A549 (cell line): ENCODE results near the gene CECR2. TPM values are rescaled to one million over a fixed set of nuclear protein-coding genes. Genes with fewer than 3 reads are reported as not detected.

ENCODE experiments used
- ATAC-seq, 2 experiments: fragments of 200-7000 bp in 1 of 2; fragments of >200 bp in 1 of 2; cut with Nextera tagmentation in 1 of 2; cut with Tn5 transposase in 1 of 2; 3 replicates each; pipeline versions ENCODE4 v1.8.0 to v1.9.1; 2018 to 2020; ENCODE audit warnings: mild to moderate bottlenecking in 1 of 2, moderate library complexity in 1 of 2
- CTCF ChIA-PET: fragments of 300-600 bp; sonication (Branson Sonifier 250); formaldehyde crosslinking; extraction: SDS; loops from one replicate; lab custom pipeline; 2021; ENCODE audit warnings: antibody characterized with exemption, inconsistent platforms; lab: Yijun Ruan, JAX
- POLR2A ChIA-PET: fragments of 350-600 bp; formaldehyde crosslinking; extraction: SDS; loops from one replicate; lab custom pipeline; 2021; ENCODE audit warnings: antibody characterized with exemption, inconsistent platforms; lab: Yijun Ruan, JAX
- DNase-seq, 2 experiments: peaks; one replicate each; pipeline versions ENCODE4 v3.0.0 to v3.0.0-alpha.2; 2011 to 2016; ENCODE audit warnings: low read depth in 1 of 2, low spot score in 1 of 2
- FAIRE-seq: peaks from 2 replicates; lab custom pipeline; 2011; peaks lifted over from hg19 to GRCh38; lab: Jason Lieb, UNC
- H3K27ac ChIP-seq, 2 experiments: fragments of >200 bp; sonication (Bioruptor Twin); formaldehyde crosslinking; 3 replicates each; pipeline ENCODE4 v1.5.1; 2016 to 2017
- H3K4me1 ChIP-seq: fragments of >200 bp; sonication (Bioruptor Twin); formaldehyde crosslinking; 3 replicates; pipeline ENCODE4 v1.6.1; 2016
- H3K4me2 ChIP-seq: fragments of >200 bp; sonication (Bioruptor Twin); formaldehyde crosslinking; 3 replicates; pipeline ENCODE4 v1.6.1; 2016
- H3K4me3 ChIP-seq: fragments of >200 bp; sonication (Bioruptor Twin); formaldehyde crosslinking; 3 replicates; pipeline ENCODE4 v1.5.1; 2016
- H3K9me3 ChIP-seq: fragments of >200 bp; sonication (Bioruptor Twin); formaldehyde crosslinking; 3 replicates; pipeline ENCODE4 v1.6.1; 2016
- ATOH8 ChIP-seq: fragments of 250-450 bp; sonication (Bioruptor Pico); IDR thresholded peaks from 2 replicates; pipeline ENCODE4 v1.5.0; 2020; ENCODE audit warnings: low read depth, mild to moderate bottlenecking, moderate library complexity
- CBX2 ChIP-seq: fragments of 200-600 bp; sonication (generic); IDR thresholded peaks from 2 replicates; pipeline ENCODE4 v1.6.1; 2016; ENCODE audit warnings: low read depth, mild to moderate bottlenecking, borderline replicate concordance
- CBX8 ChIP-seq: fragments of 200-600 bp; sonication (generic); IDR thresholded peaks from 2 replicates; pipeline ENCODE4 v1.6.1; 2016
- CHD2 ChIP-seq: fragments of 150-350 bp; IDR thresholded peaks from 2 replicates; pipeline ENCODE4 v1.6.1; 2014; ENCODE audit warnings: low read length; ENCODE audit not compliant: partially characterized antibody
- CHD4 ChIP-seq: fragments of 200-600 bp; sonication (generic); IDR thresholded peaks from 2 replicates; pipeline ENCODE4 v1.6.1; 2016; ENCODE audit warnings: antibody characterized with exemption, mild to moderate bottlenecking, borderline replicate concordance
- CTCF ChIP-seq: fragments of >200 bp; sonication (Bioruptor Twin); formaldehyde crosslinking; IDR thresholded peaks from 3 replicates; pipeline ENCODE4 v1.5.1; 2016
- E2F6 ChIP-seq: IDR thresholded peaks from 2 replicates; pipeline ENCODE4 v1.6.1; 2012; ENCODE audit warnings: low read depth, borderline replicate concordance
- ESRRA ChIP-seq: fragments of 150-350 bp; IDR thresholded peaks from 2 replicates; pipeline ENCODE4 v1.6.1; 2014; ENCODE audit warnings: mild to moderate bottlenecking, low read length, borderline replicate concordance
- HDAC2 ChIP-seq: fragments of 200-600 bp; sonication (generic); IDR thresholded peaks from 2 replicates; pipeline ENCODE4 v1.6.1; 2016
- HEYL ChIP-seq: fragments of 250-450 bp; sonication (Bioruptor Pico); IDR thresholded peaks from 2 replicates; pipeline ENCODE4 v1.8.0; 2021; ENCODE audit warnings: mild to moderate bottlenecking, moderate library complexity
- HOXB5 ChIP-seq: fragments of 250-450 bp; sonication (Bioruptor Pico); IDR thresholded peaks from 2 replicates; pipeline ENCODE4 v1.5.0; 2020; ENCODE audit warnings: mild to moderate bottlenecking, moderate library complexity
- KDM5A ChIP-seq: fragments of 200-600 bp; sonication (generic); IDR thresholded peaks from 2 replicates; pipeline ENCODE4 v1.6.1; 2016; ENCODE audit warnings: antibody characterized with exemption, mild to moderate bottlenecking
- MAZ ChIP-seq: fragments of 150-350 bp; IDR thresholded peaks from 2 replicates; pipeline ENCODE4 v1.6.1; 2014; ENCODE audit warnings: antibody characterized with exemption, low read depth, low read length, borderline replicate concordance
- MYC ChIP-seq: IDR thresholded peaks from 2 replicates; pipeline ENCODE4 v1.6.1; 2012; ENCODE audit warnings: mild to moderate bottlenecking, inconsistent platforms, low read length, improper control_type of control experiment, borderline replicate concordance
- NFE2L2 ChIP-seq: fragments of 150-350 bp; conservative IDR thresholded peaks from 2 replicates; pipeline ENCODE4 v1.6.1; 2014; ENCODE audit warnings: low read length
- NR3C1 ChIP-seq: fragments of >200 bp; sonication (Bioruptor Twin); formaldehyde crosslinking; IDR thresholded peaks from 3 replicates; pipeline ENCODE4 v1.6.1; 2017
- PBX3 ChIP-seq: IDR thresholded peaks from 2 replicates; pipeline ENCODE4 v1.6.1; 2012
- POLR2A ChIP-seq: IDR thresholded peaks from 2 replicates; pipeline ENCODE4 v1.6.1; 2012; ENCODE audit warnings: mild to moderate bottlenecking, low read length
- POLR2AphosphoS2 ChIP-seq: conservative IDR thresholded peaks from 2 replicates; pipeline ENCODE4 v1.6.1; 2012; ENCODE audit warnings: low read length, improper control_type of control experiment, inconsistent platforms
- RARB ChIP-seq: fragments of 250-450 bp; sonication (Bioruptor Pico); IDR thresholded peaks from 2 replicates; pipeline ENCODE4 v1.8.0; 2021; ENCODE audit warnings: mild to moderate bottlenecking, moderate library complexity
- RCOR1 ChIP-seq: fragments of 150-350 bp; IDR thresholded peaks from 2 replicates; pipeline ENCODE4 v1.6.1; 2014; ENCODE audit warnings: antibody characterized with exemption, low read length, low read depth
- RFX5 ChIP-seq: fragments of 450-650 bp; IDR thresholded peaks from 2 replicates; pipeline ENCODE4 v1.7.1; 2014; ENCODE audit warnings: antibody characterized with exemption, mild to moderate bottlenecking, moderate library complexity
- SREBF2 ChIP-seq: fragments of 450-650 bp; IDR thresholded peaks from 2 replicates; pipeline ENCODE4 v1.6.1; 2014; ENCODE audit warnings: mild to moderate bottlenecking, moderate library complexity
- TP53 ChIP-seq: fragments of 250-450 bp; sonication (Bioruptor Pico); IDR thresholded peaks from 2 replicates; pipeline ENCODE4 v1.5.0; 2021; ENCODE audit warnings: mild to moderate bottlenecking, moderate library complexity
- USF2 ChIP-seq: fragments of 450-650 bp; IDR thresholded peaks from 2 replicates; pipeline ENCODE4 v1.6.1; 2014; ENCODE audit warnings: antibody characterized with exemption
- ZNF302 ChIP-seq: fragments of 250-450 bp; sonication (Bioruptor Pico); IDR thresholded peaks from 2 replicates; pipeline ENCODE4 v1.9.0; 2021; ENCODE audit warnings: inconsistent platforms, mild to moderate bottlenecking, moderate library complexity
- ZSCAN20 ChIP-seq: fragments of 250-450 bp; sonication (Bioruptor Pico); IDR thresholded peaks from 2 replicates; pipeline ENCODE4 v1.8.0; 2022; ENCODE audit warnings: mild to moderate bottlenecking, moderate library complexity
- WGBS: methylation state at CpG from one replicate; pipeline ENCODE4 v1.1.6; 2017; ENCODE audit errors: missing lambda C conversion rate; 5-methylcytosine and 5-hydroxymethylcytosine counted together
- polyA plus RNA-seq, 4 experiments: library from polyadenylated mRNA; depleted of rRNA in 3 of 4; stranded (reverse); fragments of >200 nt; fragmentation: RNase III in 1 of 4; extraction: RNeasy Plus Mini Kit Qiagen cat#74134 plus additional on column Dnase treatment in 1 of 4; gene quantifications; 2 replicates in 3 of 4; 3 replicates in 1 of 4; pipeline ENCODE4 v1.2.3, GENCODE V29; 2011 to 2017

Gene CECR2
- polyA plus RNA-seq, 2 of the 4 experiments (the other 2 are of a cell fraction): 0.01 to 0.06 TPM

GRCh38 chr22:17486313-17486712 is 117.1 kb downstream of the CECR2 start (continued):
- no peak for TF ChIP-seq CTCF
- TF ChIP-seq, all 56 proteins: peak for 0

- POLR2A ChIA-PET: no interaction called here
- no peak for DNase-seq
- 69% methylated on average over 10 of the region's 10 CpGs for WGBS
- TF ChIP-seq PBX3 (no peak), NFE2L2 (no peak)
- CTCF ChIA-PET: interaction anchor here (0.6 to 2.3 kb wide), 2 partner anchors 15 to 315 kb away, joined by 3 to 8 read pairs; no protein-coding TSS in a partner anchor
- no peak for FAIRE-seq
- no peak for ATAC-seq
- H3K4me1 ChIP-seq: no peaks in the 10 kb centered on the region
- H3K4me3 ChIP-seq: no peak overlapping the region
- H3K27ac ChIP-seq: no peak overlapping the region
- no peak overlapping the region for H3K4me2 ChIP-seq
- H3K9me3 ChIP-seq: no peaks in the 10 kb centered on the region
Observed at GRCh38 chr22:17486719-17487118, 117.5 kb downstream of the CECR2 start.

- Histone ChIP-seq H3K4me1 (no peaks in the 10 kb centered on the region), H3K4me2 (no peak overlapping the region), H3K9me3 (no peaks in the 10 kb centered on the region), H3K4me3 (no peak overlapping the region), H3K27ac (no peak overlapping the region)
- FAIRE-seq (no peak), DNase-seq (no peak), ATAC-seq (no peak)
- ChIA-PET POLR2A (no interaction called here), CTCF (interaction anchor here (0.6 to 2.2 kb wide), 3 partner anchors 12 to 266 kb away, joined by 3 to 7 read pairs (median 3); no protein-coding TSS in a partner anchor)
- WGBS: 65% methylated on average over 6 of the region's 6 CpGs
- TF ChIP-seq NR3C1 (no peak), KDM5A (no peak), HOXB5 (no peak), TP53 (CRISPR knock-in tag) (no peak), ZNF302 (CRISPR knock-in tag) (no peak), E2F6 (no peak), CHD2 (no peak), ATOH8 (CRISPR knock-in tag) (no peak), ZSCAN20 (CRISPR knock-in tag) (no peak), RARB (CRISPR knock-in tag) (no peak), ESRRA (no peak), CBX8 (no peak), HDAC2 (no peak), CHD4 (no peak)
Observed at GRCh38 chr22:17489101-17489500, 119.8 kb downstream of the CECR2 start.

- FAIRE-seq (no peak), ATAC-seq (no peak), DNase-seq (no peak)
- Histone ChIP-seq H3K4me3 (no peak overlapping the region), H3K4me2 (no peak overlapping the region), H3K9me3 (no peaks in the 10 kb centered on the region), H3K27ac (no peak overlapping the region), H3K4me1 (no peaks in the 10 kb centered on the region)
- ChIA-PET CTCF (interaction anchor here (1.1 to 3.4 kb wide), 2 partner anchors 11 to 319 kb away, joined by 3 to 21 read pairs; no protein-coding TSS in a partner anchor), POLR2A (no interaction called here)
- 60% methylated on average over 9 of the region's 9 CpGs for WGBS
- TF ChIP-seq MAZ: no peak
- TF ChIP-seq MYC: no peak
- no peak for TF ChIP-seq PBX3
- no peak for TF ChIP-seq RCOR1
- TF ChIP-seq ZNF302 (CRISPR knock-in tag): no peak
- TF ChIP-seq CBX2: no peak
- no peak for TF ChIP-seq HEYL (CRISPR knock-in tag)
- no peak for TF ChIP-seq SREBF2
- TF ChIP-seq RFX5: no peak
- no peak for TF ChIP-seq POLR2AphosphoS2
- no peak for TF ChIP-seq USF2
- TF ChIP-seq CHD4: no peak
- TF ChIP-seq POLR2A: no peak
- TF ChIP-seq TP53 (CRISPR knock-in tag): no peak
- no peak for TF ChIP-seq HOXB5
Observed at GRCh38 chr22:17491090-17491640, 121.9 kb downstream of the CECR2 start.
